K562 (cell line): ENCODE results near the gene H2AZ2. TPM values are rescaled to one million over a fixed set of nuclear protein-coding genes. Genes with fewer than 3 reads are reported as not detected.
"Not testable (repeated sequence)": the region's sequence is repeated elsewhere in the genome, so short reads cannot be mapped to it uniquely, and the experiment has no call there.

Source experiments
- ATAC-seq: fragments of 200-7000 bp; cut with Tn5 transposase; 3 replicates; pipeline ENCODE4 v1.9.1; 2020; ENCODE audit warnings: moderate library complexity
- BruUV-seq: library from RNA; stranded (reverse); fragments of 400-500 nt; replicated peaks from 2 replicates; lab custom pipeline; 2021; lab: Mats Ljungman, UMichigan
- CTCF ChIA-PET: fragments of 300-600 bp; formaldehyde crosslinking; extraction: SDS; loops from one replicate; lab custom pipeline; 2021; ENCODE audit warnings: low intra/inter-chr PET ratio; lab: Yijun Ruan, JAX
- POLR2A ChIA-PET: fragments of 300-600, 350-650 bp; sonication (Branson Sonifier 250); formaldehyde crosslinking; extraction: SDS; loops from one replicate; lab custom pipeline; 2021; ENCODE audit warnings: antibody characterized with exemption, inconsistent platforms; lab: Yijun Ruan, JAX
- DNase-seq, 4 experiments: peaks; one replicate each; pipeline versions ENCODE4 v3.0.0 to v3.0.0-alpha.2; 2011 to 2018; ENCODE audit warnings: low spot score in 3 of 4, mixed read lengths in 3 of 4; ENCODE audit errors: extremely low read depth in 1 of 4
- FAIRE-seq: peaks from 2 replicates; lab custom pipeline; 2011; peaks lifted over from hg19 to GRCh38; lab: Jason Lieb, UNC
- H2AFZ ChIP-seq: 2 replicates; pipeline ENCODE4 v1.6.0; 2011; ENCODE audit warnings: low read depth, low read length, control low read depth, inconsistent platforms
- H3K27ac ChIP-seq: fragments of 200-600 bp; 3 replicates; pipeline ENCODE4 v1.8.0; 2011; ENCODE audit warnings: low read depth, mild to moderate bottlenecking, control low read depth, inconsistent platforms, low read length, moderate library complexity, mixed read lengths; ENCODE audit errors: extremely low read depth
- H3K27me3 ChIP-seq, 2 experiments: fragments of 300-600 bp in 1 of 2; 2 replicates in 1 of 2; 3 replicates in 1 of 2; pipeline versions ENCODE4 v1.6.0 to v1.8.0; 2011; ENCODE audit warnings: inconsistent platforms in 2 of 2, low read length in 2 of 2, mild to moderate bottlenecking in 1 of 2, mixed read lengths in 1 of 2, moderate library complexity in 1 of 2; ENCODE audit not compliant: control insufficient read depth in 2 of 2, insufficient read depth in 2 of 2
- H3K36me3 ChIP-seq: fragments of 300-600 bp; 3 replicates; pipeline ENCODE4 v1.8.0; 2011; ENCODE audit warnings: mild to moderate bottlenecking, low read length, inconsistent platforms; ENCODE audit not compliant: control insufficient read depth, insufficient read depth
- H3K4me1 ChIP-seq, 2 experiments: fragments of 200-600 bp in 1 of 2; replicated peaks in 1 of 2; 2 replicates in 1 of 2; 3 replicates in 1 of 2; pipeline versions ENCODE4 v1.5.1 to v1.8.0; 2011; ENCODE audit warnings: inconsistent platforms in 2 of 2, low read length in 2 of 2, mild to moderate bottlenecking in 1 of 2, mixed read lengths in 1 of 2, moderate library complexity in 1 of 2; ENCODE audit not compliant: control insufficient read depth in 2 of 2, insufficient read depth in 2 of 2
- H3K4me2 ChIP-seq: 2 replicates; pipeline ENCODE4 v1.6.1; 2011; ENCODE audit warnings: low read length, control low read depth, inconsistent platforms, mixed read lengths; ENCODE audit not compliant: insufficient read depth
- H3K4me3 ChIP-seq: fragments of 200-600 bp; sonication (generic), shearing (Covaris generic); 2 replicates; pipeline ENCODE4 v1.5.1; 2016; ENCODE audit warnings: control low read depth, inconsistent platforms
- H3K79me2 ChIP-seq: fragments of 200-600 bp; 3 replicates; pipeline ENCODE4 v1.8.0; 2011; ENCODE audit warnings: low read length, inconsistent platforms; ENCODE audit not compliant: control insufficient read depth, insufficient read depth
- H3K9ac ChIP-seq, 2 experiments: 2 replicates each; pipeline versions ENCODE4 v1.6.0 to v1.6.1; 2011; ENCODE audit warnings: low read depth in 2 of 2, low read length in 2 of 2, control low read depth in 1 of 2, inconsistent platforms in 1 of 2, mild to moderate bottlenecking in 1 of 2, mixed read lengths in 1 of 2; ENCODE audit not compliant: insufficient read depth in 1 of 2
- H3K9me1 ChIP-seq: one replicate; pipeline ENCODE4 v1.6.0; 2011; ENCODE audit warnings: inconsistent platforms, mild to moderate bottlenecking, low read length, moderate library complexity; ENCODE audit not compliant: control insufficient read depth, insufficient read depth
- H3K9me3 ChIP-seq: replicated peaks from 2 replicates; pipeline ENCODE4 v1.5.1; 2011; ENCODE audit warnings: low read depth, low read length, inconsistent platforms; ENCODE audit not compliant: control insufficient read depth, insufficient read depth
- H4K20me1 ChIP-seq: replicated peaks from 2 replicates; pipeline ENCODE4 v1.6.1; 2011; ENCODE audit warnings: low read length, inconsistent platforms, mixed read lengths; ENCODE audit not compliant: control insufficient read depth, insufficient read depth
- ARID4B ChIP-seq: sonication (generic); formaldehyde crosslinking; IDR thresholded peaks from 2 replicates; pipeline ENCODE4 v1.8.0; 2022; ENCODE audit warnings: mild to moderate bottlenecking, missing genetic modification reagents
- PRMT5 ChIP-seq: sonication (generic); formaldehyde crosslinking; IDR thresholded peaks from 2 replicates; pipeline ENCODE4 v1.5.0; 2020; ENCODE audit warnings: missing genetic modification reagents
- WGBS: fragments of 100-300 bp; shearing (Covaris generic); methylation state at CpG from one replicate; pipeline ENCODE4 v1.1.6; 2016; ENCODE audit warnings: low coverage, mixed read lengths; ENCODE audit not compliant: insufficient coverage; ENCODE audit errors: missing lambda C conversion rate; 5-methylcytosine and 5-hydroxymethylcytosine counted together
- in situ Hi-C: fragments of 300-500 bp; cut with MboI; formaldehyde crosslinking; loops from 4 replicates; pipeline ENCODE4 v1.15.0; 2018; ENCODE audit warnings: inconsistent platforms, mixed read lengths
- intact Hi-C: fragments of 100-400 bp; cut with micrococcal nuclease; formaldehyde crosslinking; loops from 2 replicates; pipeline ENCODE4 v1.14.2; 2022
- polyA plus RNA-seq, 8 experiments: library from polyadenylated mRNA; depleted of rRNA in 4 of 8; stranded (reverse) in 5 of 8; unstranded in 3 of 8; fragments of >200 nt; fragmentation: Nextera tagmentation in 2 of 8; fragmentation: Illumina TruSeq in 1 of 8; extraction: Ambion mirVana in 2 of 8; extraction: Trizol in 1 of 8; gene quantifications; 2 replicates each; pipeline versions ENCODE4 v1.2.1 to v1.2.3, GENCODE V29; 2011 to 2014; ENCODE audit warnings: inconsistent platforms in 1 of 8, missing spikeins in 1 of 8
- total RNA-seq, 7 experiments: library from RNA; depleted of rRNA in 6 of 7; stranded (reverse); fragments of >200 nt in 6 of 7; fragmentation: Illumina TruSeq in 2 of 7; extraction: Trizol in 2 of 7; gene quantifications; 2 replicates each; pipeline versions ENCODE4 v1.2.1 to v1.2.3, GENCODE V29; 2011 to 2021; ENCODE audit warnings: low replicate concordance in 1 of 7

The H2AZ2 gene
- total and polyA plus RNA-seq, 9 of the 15 experiments (the other 6 are each of a cell fraction or from before 2014, with no cell fraction given), result 105 to 382 (median 286) TPM

- TF ChIP-seq PRMT5 (CRISPR knock-in tag) (no peak), ARID4B (no peak)
Observed at GRCh38 chr7:44872787-44873186, 24.9 kb upstream of the H2AZ2 start (continued).

- in situ Hi-C loops, intact Hi-C loops, H2AFZ ChIP-seq, FAIRE-seq, H3K9me3 ChIP-seq, H3K4me3 ChIP-seq, BruUV-seq, H3K9me1 ChIP-seq, H3K36me3 ChIP-seq, H3K27me3 ChIP-seq, H3K4me2 ChIP-seq, H3K27ac ChIP-seq, H3K9ac ChIP-seq, H3K79me2 ChIP-seq, CTCF ChIA-PET, H4K20me1 ChIP-seq, DNase-seq, ATAC-seq: not testable (repeated sequence)
- POLR2A ChIA-PET, result interaction anchor here (1.0 to 1.7 kb wide), 2 partner anchors 13 to 23 kb away, joined by 4 to 9 read pairs; partner anchors contain the start of genes H2AZ2 and PURB
- H3K4me1 ChIP-seq, result peaks cover 0 to 11% of the 10 kb centered on the region in 2 experiments; a peak in 3 of 5 replicates
- 64% methylated on average over 4 of the region's 23 CpGs for WGBS
Observed at GRCh38 chr7:44871918-44872317, 24.0 kb upstream of the H2AZ2 start.

- H3K9ac ChIP-seq, H3K9me3 ChIP-seq, H3K27ac ChIP-seq, FAIRE-seq, intact Hi-C loops, H2AFZ ChIP-seq, in situ Hi-C loops, POLR2A ChIA-PET, H3K36me3 ChIP-seq, CTCF ChIA-PET, BruUV-seq, H3K79me2 ChIP-seq, H3K4me3 ChIP-seq, DNase-seq, ATAC-seq, H4K20me1 ChIP-seq, H3K4me2 ChIP-seq, H3K9me1 ChIP-seq, H3K27me3 ChIP-seq: not testable (repeated sequence)
- H3K4me1 ChIP-seq, result peaks cover 0 to 11% of the 10 kb centered on the region in 2 experiments; a peak in 3 of 5 replicates
- 95% methylated on average over 11 of the region's 29 CpGs for WGBS
Observed at GRCh38 chr7:44870780-44871179, 22.9 kb upstream of the H2AZ2 start.
